ENCODE measurements around the gene DYRK4. TPM values are rescaled to one million over a fixed set of nuclear protein-coding genes. Genes with fewer than 3 reads are reported as not detected.

The DYRK4 gene
- total RNA-seq, 1 experiment from 2014 or later = 13.3 TPM

GRCh38 chr12:4557586-4557985 lies 4.4 kb upstream of the DYRK4 start:
- ATAC-seq (no peak), DNase-seq (ENCODE audit: low read depth, low spot score) (no peak)
- in situ Hi-C loops (cut with HindIII; ENCODE audit: low pct_unique_long_range_greater_than_20kb, low sequenced_read_pairs) = no loop called here
- H3K4me3 ChIP-seq (ENCODE audit: low read depth in 2 of 2, low read length in 2 of 2) = no peak overlapping the region
- H3K36me3 ChIP-seq (ENCODE audit: control insufficient read depth, insufficient read depth, low read length) = peaks cover 3% of the 10 kb centered on the region; the same call in 1 of the 2 replicates
- TF ChIP-seq CTCF (IDR thresholded peaks at IDR 0.05) = no peak
- intact Hi-C loops (cut with micrococcal nuclease; ENCODE audit: unreplicated experiment) = no loop called here
- no TSS peak for BruUV-seq (replicated peaks)
- CTCF ChIA-PET = no interaction called here
- H3K4me1 ChIP-seq (ENCODE audit: control insufficient read depth, insufficient read depth, low read length) = no peaks in the 10 kb centered on the region
- H3K27me3 ChIP-seq (ENCODE audit: control insufficient read depth, insufficient read depth, low read length) = no peaks in the 10 kb centered on the region
- H3K27ac ChIP-seq (ENCODE audit: low read length) = no peak overlapping the region
- POLR2A ChIA-PET = no interaction called here
- no peaks in the 10 kb centered on the region for H3K9me3 ChIP-seq (ENCODE audit: control insufficient read depth, insufficient read depth, low read depth, low read length)

- no peak for ATAC-seq
- intact Hi-C loops (cut with micrococcal nuclease; ENCODE audit: unreplicated experiment) (no loop called here), in situ Hi-C loops (cut with HindIII; ENCODE audit: low pct_unique_long_range_greater_than_20kb, low sequenced_read_pairs) (no loop called here)
- POLR2A ChIA-PET = no interaction called here
- DNase-seq (ENCODE audit: low read depth, low spot score) = no peak
- Histone ChIP-seq H3K36me3 (ENCODE audit: control insufficient read depth, insufficient read depth, low read length) (peaks cover 3% of the 10 kb centered on the region; the same call in 1 of the 2 replicates), H3K27me3 (ENCODE audit: control insufficient read depth, insufficient read depth, low read length) (no peaks in the 10 kb centered on the region), H3K9me3 (ENCODE audit: control insufficient read depth, insufficient read depth, low read depth, low read length) (no peaks in the 10 kb centered on the region), H3K4me3 (ENCODE audit: low read depth in 2 of 2, low read length in 2 of 2) (no peak overlapping the region), H3K27ac (ENCODE audit: low read length) (no peak overlapping the region), H3K4me1 (ENCODE audit: control insufficient read depth, insufficient read depth, low read length) (no peaks in the 10 kb centered on the region)
- CTCF ChIA-PET = no interaction called here
- TF ChIP-seq REST (IDR thresholded peaks at IDR 0.05; ENCODE audit: insufficient read depth in 1 of 2, low read depth in 2 of 2, low read length in 1 of 2) = no peak
- TF ChIP-seq TCF7L2 (IDR thresholded peaks at IDR 0.05; ENCODE audit: low read depth, low read length) = no peak
- TF ChIP-seq CTCF (IDR thresholded peaks at IDR 0.05) = no peak
- no peak for TF ChIP-seq POLR2AphosphoS5 (IDR thresholded peaks at IDR 0.05; ENCODE audit: low read depth, low read length)
- no peak for TF ChIP-seq SIN3A (IDR thresholded peaks at IDR 0.05; ENCODE audit: borderline replicate concordance, insufficient read depth, low read depth, low read length)
- no TSS peak for BruUV-seq (replicated peaks)
Measured at GRCh38 chr12:4558171-4558570, 3.8 kb upstream of the DYRK4 start.

- DNase-seq (ENCODE audit: low read depth, low spot score) = no peak
- CTCF ChIA-PET = no interaction called here
Measured at GRCh38 chr12:4563336-4563735, 1.3 kb downstream of the DYRK4 start.

More at GRCh38 chr12:4563336-4563735, 1.3 kb downstream of the DYRK4 start:
- no peaks in the 10 kb centered on the region for H3K27me3 ChIP-seq (ENCODE audit: control insufficient read depth, insufficient read depth, low read length)
- intact Hi-C loops (cut with micrococcal nuclease; ENCODE audit: unreplicated experiment) (no loop called here), in situ Hi-C loops (cut with HindIII; ENCODE audit: low pct_unique_long_range_greater_than_20kb, low sequenced_read_pairs) (no loop called here)
- no peak overlapping the region for H3K27ac ChIP-seq (ENCODE audit: low read length)
- H3K4me1 ChIP-seq (ENCODE audit: control insufficient read depth, insufficient read depth, low read length) = no peaks in the 10 kb centered on the region
- POLR2A ChIA-PET = no interaction called here
- no peak overlapping the region for H3K4me3 ChIP-seq (ENCODE audit: low read depth in 2 of 2, low read length in 2 of 2)
- TF ChIP-seq TCF7L2 (IDR thresholded peaks at IDR 0.05; ENCODE audit: low read depth, low read length) (no peak), CTCF (IDR thresholded peaks at IDR 0.05) (no peak), POLR2AphosphoS5 (IDR thresholded peaks at IDR 0.05; ENCODE audit: low read depth, low read length) (no peak), SIN3A (IDR thresholded peaks at IDR 0.05; ENCODE audit: borderline replicate concordance, insufficient read depth, low read depth, low read length) (no peak), REST (IDR thresholded peaks at IDR 0.05; ENCODE audit: insufficient read depth in 1 of 2, low read depth in 2 of 2, low read length in 1 of 2) (no peak)
- no peak for ATAC-seq
- BruUV-seq (replicated peaks) = no TSS peak
- H3K9me3 ChIP-seq (ENCODE audit: control insufficient read depth, insufficient read depth, low read depth, low read length) = no peaks in the 10 kb centered on the region
- H3K36me3 ChIP-seq (ENCODE audit: control insufficient read depth, insufficient read depth, low read length) = peaks cover 3% of the 10 kb centered on the region; the same call in 1 of the 2 replicates

Measured in Panc1 (cell line).